Head of caudate nucleus (tissue), 42 donors: ENCODE measurements around the gene FCSK.
A peak's percentile ranks its signal among the peaks of the same experiment; 100 is the strongest.

Experiments
- DNase-seq, 42 donors: peaks; one replicate each; pipeline versions ENCODE4 v3.0.0 to v3.0.0-alpha.2; 2020 to 2021; ENCODE audit warnings: mixed read lengths in 7 of 42
- intact Hi-C: fragments of 100-400 bp; cut with DNase I; formaldehyde crosslinking; loops from one replicate; pipeline ENCODE4 v1.15.0; 2022

Gene FCSK

DNA sequence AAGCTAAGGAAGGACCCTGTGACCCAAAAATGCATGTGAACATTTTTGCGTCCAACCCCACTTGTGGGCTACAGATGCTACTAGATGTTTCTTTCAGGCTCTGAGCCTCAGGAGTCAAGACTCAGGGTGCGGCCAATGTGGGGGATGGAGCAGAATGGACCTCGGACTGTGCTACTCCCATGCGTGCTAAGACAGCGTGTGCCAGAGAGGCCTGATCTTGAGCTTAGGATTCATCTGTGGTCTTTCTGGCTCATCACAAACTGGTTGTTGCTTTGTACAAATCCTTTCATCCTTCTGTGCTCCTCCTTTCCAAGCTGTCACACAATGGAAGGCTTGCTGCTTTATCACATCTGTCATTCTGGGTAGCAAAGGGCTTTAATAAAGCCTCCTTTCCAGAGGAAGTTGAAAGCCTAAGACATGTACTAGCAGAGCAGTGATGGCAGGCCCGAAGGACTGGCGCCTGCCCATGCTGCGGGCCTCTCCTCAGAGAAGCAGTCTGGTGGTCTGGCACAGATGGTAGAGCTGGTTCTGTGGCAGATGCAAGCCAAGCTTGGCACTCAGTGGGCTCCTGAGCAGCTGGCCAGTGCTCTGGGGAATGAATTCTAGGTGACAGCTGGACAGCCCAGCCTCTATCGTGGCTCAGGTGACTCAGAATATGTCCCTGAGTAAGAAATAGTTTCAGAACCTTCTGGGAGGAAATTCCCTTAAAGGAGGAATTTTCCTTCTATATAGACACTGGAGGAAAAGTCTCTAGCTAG, 41.2 kb downstream of the FCSK start:
- no peak for DNase-seq
- intact Hi-C loops: no loop called here

DNA sequence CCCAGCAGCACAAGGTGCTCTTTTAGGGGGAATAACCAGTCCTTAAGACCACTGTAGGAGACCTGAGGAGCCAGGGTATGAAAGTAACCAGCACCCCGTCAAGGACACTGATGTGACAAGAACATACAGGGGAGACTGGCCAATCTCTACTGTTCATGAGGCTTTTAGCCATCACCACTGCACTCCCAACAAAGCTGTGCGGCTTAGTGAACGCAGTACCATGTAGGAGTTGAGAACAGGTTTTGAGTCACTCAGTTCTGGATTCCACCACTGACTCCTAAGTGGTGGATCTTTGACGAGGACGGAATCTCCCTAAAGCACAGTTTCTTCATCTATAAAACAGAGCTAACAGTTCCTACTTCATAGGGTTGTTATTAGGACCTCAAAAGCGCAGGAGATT, 42.1 kb downstream of the FCSK start:
- DNase-seq: no peak
- intact Hi-C loops: no loop called here

DNA sequence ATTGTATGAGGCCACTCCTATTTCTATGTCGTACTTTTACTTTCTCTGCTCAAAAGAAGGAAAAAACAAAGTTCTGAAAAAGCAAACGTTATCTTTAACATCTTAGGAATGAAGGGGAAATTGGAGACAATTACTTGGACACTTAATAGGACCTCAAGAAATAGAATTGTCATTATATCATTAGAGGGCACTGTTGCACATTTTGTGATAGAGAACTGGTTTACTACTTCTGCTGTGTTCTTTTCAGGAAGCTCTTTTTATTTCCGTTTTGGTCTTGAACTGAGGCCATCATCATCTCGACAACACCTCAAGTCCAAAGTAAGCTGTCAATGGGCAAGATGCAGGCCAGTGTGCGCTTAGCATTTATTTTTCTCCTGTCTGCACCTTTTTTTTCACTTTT, 54.4 kb downstream of the FCSK start:
- intact Hi-C loops: no loop called here
- DNase-seq: no peak

DNA sequence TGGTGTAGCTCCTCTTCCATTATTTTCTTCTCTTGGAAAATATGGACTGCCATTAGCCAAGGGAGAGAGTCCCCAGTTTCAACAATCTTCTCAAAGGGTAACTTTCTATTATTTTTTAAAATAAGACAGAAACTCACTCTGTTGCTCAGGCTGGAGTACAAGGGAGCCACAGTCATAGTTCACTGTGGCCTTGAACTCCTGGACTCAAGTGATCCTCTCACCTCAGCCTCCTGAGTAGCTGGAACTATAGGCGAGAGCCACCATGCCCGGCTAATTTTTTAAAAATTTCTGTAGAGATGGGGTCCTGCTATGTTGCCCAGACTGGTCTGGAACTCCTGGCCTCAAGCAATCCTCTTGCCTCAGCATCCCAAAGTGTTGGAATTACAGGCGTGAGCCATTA, 55.8 kb downstream of the FCSK start:
- intact Hi-C loops: no loop called here
- no peak for DNase-seq

DNA sequence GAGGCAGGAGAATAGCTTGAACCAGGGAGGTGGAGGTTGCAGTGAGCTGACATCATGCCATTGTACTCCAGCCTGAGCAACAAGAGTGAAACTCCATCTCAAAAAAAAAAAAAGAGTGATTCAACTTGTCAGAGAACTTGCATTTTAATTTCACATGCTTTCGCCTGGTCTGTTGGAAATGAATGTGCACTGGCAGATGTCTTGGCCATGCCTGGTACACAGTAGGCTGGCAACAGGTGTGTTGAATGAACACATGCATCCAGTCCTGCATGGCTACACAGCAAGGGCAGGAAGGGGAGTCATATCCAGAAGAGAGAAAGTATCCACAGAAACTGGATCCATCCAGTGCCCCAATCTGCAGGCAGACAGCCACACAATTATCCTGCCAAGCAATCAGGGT, 57.4 kb downstream of the FCSK start:
- no peak for DNase-seq
- intact Hi-C loops: no loop called here

DNA sequence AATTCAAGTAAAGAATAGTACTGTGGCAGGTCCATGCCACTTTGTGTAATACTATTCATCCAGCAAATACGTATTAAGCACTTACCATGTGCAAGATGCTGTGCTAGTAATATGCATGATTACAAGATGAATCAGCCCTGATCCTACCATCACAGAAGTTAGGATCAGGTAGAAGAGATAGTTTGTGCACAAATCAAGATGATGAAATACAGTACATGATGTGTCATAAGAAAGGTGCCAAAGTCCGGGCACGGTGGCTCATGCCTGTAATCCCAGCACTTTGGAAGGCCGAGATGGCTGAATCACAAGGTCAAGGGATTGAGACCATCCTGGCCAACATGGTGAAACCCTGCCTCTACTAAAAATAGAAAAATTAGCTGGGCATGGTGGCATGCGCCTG, 58.1 kb downstream of the FCSK start:
- intact Hi-C loops: no loop called here
- DNase-seq: no peak

DNA sequence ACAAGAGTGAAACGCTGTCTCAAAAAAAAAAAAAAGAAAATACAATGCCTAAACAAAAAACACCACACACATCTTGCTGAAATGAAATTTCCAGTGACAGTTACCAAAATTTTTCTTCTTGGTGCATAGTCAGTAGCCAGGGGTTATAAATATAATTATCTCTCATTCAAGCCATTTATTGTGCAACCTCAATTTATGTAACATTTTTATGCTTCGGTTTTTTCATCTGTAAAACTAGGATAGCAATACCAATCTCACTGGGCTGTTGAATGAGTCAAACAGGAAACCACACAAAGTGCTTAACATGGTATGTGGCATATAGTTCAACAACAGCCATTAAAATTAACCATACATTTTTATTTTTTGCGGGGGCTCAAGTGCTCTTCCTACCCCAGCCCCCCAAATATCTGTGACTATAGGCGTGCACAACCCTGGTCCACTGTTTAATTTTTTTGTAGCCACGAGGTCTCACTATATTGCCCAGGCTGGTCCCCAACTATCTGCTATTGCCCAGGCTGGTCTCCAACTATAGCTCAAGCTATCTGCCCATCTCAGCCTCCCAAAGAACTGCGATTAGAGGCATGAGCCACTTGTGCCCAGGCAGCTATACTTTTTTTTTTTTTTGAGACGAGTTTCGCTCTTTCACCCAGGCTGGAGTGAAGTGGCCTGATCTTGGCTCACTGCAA, 66.4 kb downstream of the FCSK start:
- intact Hi-C loops: loop anchor here (5.0 to 10.0 kb wide), 3 partner anchors 86 to 138 kb away; partner anchors contain the start of gene ST3GAL2
- no peak for DNase-seq

DNA sequence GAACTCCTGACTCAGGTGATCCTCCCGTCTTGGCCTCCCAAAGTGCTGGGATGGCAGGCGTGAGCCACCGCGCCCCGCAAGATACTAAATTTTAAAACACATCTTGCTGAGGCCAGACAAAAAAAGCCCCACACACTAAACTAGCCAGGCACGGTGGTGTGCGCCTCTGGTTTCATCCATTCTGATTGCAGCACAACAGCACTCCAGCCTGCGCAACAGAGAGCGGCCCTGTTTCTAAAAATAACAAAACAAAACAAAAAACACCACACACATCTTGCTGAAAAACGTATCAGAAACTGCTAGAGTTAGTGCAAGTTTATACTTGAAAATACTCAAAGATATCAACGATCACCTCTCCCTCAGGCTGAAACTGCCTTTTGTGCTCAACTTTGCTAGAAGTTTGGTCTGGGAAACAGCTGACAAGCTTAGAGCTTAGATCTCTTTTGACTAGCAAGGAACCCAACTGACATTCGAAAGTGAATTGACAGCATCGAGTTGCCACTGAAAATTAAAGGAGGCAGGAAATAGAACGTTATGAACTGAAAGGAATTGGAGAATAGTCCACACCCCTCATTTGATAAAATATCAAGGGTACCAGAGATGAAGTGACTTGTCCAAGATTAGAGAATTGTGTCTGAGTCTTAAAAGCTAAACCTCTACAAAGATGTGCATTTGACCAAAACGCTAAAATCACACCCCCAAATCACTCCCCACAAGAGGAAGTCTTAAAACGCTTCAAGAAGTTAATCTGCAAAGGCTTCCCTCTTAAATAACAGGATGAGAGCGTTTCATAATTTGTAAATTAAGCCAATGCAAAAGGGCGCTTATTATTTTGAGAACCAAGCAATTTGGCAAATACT, 68.1 kb downstream of the FCSK start:
- intact Hi-C loops: loop anchor here (5.0 to 10.0 kb wide), 3 partner anchors 88 to 140 kb away; partner anchors contain the start of gene ST3GAL2
- DNase-seq: no peak

DNA sequence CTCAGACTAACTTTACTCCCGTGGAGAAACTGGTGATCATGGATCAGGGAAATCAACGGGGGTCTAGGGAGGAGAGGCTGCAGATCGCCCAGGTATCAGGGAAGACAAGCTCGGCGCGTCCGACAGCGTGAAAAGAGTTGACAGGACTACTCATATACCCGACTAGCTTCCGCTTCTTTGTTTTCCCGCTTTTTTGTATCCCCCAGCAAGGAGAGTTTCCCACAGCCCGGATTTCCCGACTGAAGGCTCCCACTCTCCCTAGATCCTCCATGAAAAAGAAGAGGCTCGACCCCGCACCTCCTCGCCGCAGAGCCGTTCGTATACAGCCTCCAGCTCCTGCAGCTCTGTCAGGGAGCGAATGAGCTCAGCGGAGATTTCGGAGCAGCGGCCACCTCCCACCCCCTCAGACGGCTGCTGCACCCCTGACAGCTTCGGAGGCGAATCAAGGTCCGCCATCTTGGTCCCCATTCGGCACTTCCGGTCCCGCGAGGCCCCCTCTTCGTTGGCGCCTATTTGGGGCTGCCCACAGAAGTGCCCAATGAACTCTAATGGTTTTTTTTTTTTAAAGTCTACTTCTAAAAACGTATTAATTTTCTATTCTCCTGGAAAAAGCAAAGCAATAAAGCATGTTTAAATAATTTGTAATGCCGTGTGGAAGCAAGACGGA, 68.8 kb downstream of the FCSK start, which contains the start of gene COG4:
Gene COG4 (minus strand): TSS at position 479 of the 667 bp plus-strand sequence. CDS start 11 bp downstream, at position 468.
- intact Hi-C loops: loop anchor here (5.0 to 10.0 kb wide), 3 partner anchors 88 to 141 kb away; partner anchors contain the start of gene ST3GAL2

DNA sequence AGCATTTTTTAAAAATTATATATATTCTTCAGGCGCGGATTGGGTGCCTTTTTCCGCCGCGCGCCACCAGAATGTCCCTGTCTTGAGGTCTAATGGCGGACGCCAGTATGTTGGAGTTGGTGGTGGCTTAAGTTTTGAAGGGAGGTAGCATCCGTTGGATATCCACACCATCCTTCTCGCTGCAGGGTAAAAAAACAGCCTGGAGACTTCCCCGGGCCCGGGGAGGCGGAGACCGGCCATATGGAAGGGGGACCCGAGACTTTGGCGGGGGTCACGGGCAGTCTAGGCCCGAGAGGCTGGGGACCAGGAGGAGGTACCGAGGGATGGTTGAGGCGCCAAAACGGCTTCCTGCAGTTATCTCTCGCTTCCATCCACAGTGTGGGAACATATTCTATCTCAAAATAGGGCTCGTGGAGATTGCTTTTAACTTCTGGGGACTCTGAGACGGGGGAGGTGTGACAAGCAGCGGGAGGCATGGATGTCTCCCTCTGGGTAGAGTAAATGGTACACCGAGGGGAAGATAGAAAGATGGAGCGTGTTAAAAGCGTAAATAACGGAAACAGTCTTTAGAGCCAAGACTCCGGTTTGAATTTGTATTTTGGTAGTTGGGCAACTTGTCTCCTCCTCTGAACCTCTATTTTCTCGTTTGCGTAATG, 69.5 kb downstream of the FCSK start, which contains the start of gene SF3B3:
Gene SF3B3 (plus strand): TSS at position 74 of the 656 bp plus-strand sequence. CDS start 2,841 bp downstream, outside the sequence.
- intact Hi-C loops: loop anchor here (5.0 to 10.0 kb wide), 3 partner anchors 89 to 142 kb away; partner anchors contain the start of gene ST3GAL2

More for the DNA sequence above, 68.8 kb downstream of the FCSK start, which contains the start of gene COG4:
- peak; percentile 82 to 96 (median 91) for DNase-seq

DNA sequence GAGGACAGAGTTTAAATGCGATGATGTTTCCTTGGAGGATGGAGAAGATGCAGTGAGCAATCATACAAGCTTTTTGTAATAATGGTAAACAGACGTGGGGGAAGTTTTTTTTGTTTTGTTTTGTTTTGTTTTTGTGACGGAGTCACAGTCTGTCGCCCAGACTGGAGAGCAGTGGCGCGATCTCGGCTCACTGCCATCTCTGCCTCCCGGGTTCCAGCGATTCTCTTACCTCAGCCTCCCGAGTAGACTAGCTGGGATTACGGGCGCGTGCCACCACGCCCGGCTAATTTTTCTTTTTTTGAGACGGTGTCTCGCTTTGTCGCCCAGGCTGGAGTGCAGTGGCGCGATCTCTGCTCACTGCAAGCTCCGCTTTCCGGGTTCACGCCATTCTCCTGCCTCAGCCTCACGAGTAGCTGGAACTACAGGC, 70.0 kb downstream of the FCSK start:
- peak in 32 of 42 donors; percentile 2 to 58 (median 25) for DNase-seq
- intact Hi-C loops: loop anchor here (5.0 to 10.0 kb wide), 3 partner anchors 90 to 142 kb away; partner anchors contain the start of gene ST3GAL2

More for the DNA sequence above, 69.5 kb downstream of the FCSK start, which contains the start of gene SF3B3:
- DNase-seq: peak; percentile 57 to 89 (median 74)

DNA sequence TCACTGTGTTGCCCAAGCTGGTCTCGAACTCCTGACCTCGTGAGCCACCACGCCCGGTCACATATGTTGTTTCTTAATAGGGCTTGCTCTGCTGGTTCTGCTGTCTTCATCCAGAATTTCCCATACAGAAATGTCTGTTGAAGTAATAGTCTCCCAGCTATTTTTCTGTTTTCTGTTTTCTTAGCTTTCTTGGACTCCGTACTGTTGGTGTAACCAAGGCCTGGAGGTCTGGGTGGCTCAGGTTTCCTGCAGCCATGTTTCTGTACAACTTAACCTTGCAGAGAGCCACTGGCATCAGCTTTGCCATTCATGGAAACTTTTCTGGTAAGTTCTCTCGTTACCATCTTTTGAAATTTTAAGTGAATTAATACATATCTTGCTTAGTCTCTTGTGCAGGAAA, 72.0 kb downstream of the FCSK start:
- intact Hi-C loops: loop anchor here (10.0 kb wide), 1 partner anchor 92 kb away; the partner anchor contains the start of gene ST3GAL2
- no peak for DNase-seq

DNA sequence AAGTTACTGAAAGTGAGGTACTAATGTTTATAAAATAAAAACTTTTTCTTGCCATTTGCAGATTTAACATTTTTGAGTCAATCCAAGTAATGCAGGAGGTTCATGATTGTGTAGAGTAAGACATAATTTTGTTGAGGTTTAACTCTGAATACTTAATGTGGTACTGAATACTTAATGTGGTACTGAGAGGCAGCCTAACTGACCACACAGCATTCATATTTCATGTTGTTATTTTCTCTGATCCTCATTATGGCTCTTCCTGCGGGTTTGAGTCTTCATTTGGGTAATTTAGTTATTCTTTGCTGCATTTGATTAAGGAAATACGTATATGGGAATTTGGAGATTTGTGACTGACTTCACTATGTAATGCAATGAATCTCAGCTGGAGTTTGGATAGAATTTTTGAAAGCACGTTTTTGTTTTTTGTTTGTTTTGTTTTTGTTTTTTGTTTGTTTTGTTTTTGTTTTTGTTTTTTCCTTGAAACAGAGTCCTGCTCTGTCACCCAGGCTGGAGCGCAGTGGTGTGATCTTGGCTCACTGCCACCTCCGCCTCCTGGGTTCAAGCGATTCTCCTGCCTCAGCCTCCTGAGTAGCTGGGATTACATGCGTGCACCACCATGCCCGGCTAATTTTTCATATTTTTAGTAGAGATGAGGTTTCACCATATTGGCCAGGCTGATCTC, 73.1 kb downstream of the FCSK start:
- DNase-seq: no peak
- intact Hi-C loops: loop anchor here (10.0 kb wide), 1 partner anchor 93 kb away; the partner anchor contains the start of gene ST3GAL2

DNA sequence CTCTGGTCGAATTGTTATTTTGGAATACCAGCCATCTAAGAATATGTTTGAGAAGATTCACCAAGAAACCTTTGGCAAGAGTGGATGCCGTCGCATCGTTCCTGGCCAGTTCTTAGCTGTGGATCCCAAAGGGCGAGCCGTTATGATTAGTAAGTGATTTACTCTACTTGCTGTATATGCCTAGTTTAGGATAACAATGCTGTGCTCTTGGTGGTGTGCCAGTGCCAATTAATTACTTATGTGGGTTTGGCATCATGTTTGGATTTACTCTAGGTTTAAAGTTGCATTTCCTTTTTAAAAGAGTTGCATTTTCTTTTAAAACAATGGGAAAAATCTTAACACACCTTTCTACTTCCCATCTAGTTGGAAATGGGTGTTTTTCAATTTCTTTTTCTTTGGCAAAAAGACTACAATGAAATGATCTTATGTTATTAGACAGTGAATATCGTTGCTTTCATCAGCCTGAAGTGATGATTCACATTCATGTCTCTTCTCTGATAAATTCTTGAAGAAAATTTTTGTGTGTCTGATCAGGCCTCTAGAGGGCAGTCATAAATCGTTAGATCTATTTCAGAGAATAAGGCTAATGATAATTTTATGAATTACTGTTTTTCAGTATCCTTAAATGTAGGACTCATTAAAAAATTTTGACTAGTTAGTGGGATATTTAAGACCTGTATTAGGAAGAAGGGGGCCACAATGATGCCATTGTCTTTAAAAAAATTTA, 74.8 kb downstream of the FCSK start:
- peak in 3 of 42 donors; percentile 8 to 33 (median 20) for DNase-seq
- intact Hi-C loops: loop anchor here (10.0 kb wide), 1 partner anchor 94 kb away; the partner anchor contains the start of gene ST3GAL2
